Endothelial cell (in vitro differentiated cells): ENCODE data around the gene FGF11. TPM values are rescaled to one million over a fixed set of nuclear protein-coding genes. Genes with fewer than 3 reads are reported as not detected.

Experiments used
- DNase-seq: peaks from one replicate; pipeline ENCODE4 v3.0.0; 2021; ENCODE audit warnings: low spot score
- H3K27ac Mint-ChIP-seq: one replicate; pipeline ENCODE4 v1.8.0; 2021; ENCODE audit warnings: mixed read lengths, inconsistent platforms; ENCODE audit not compliant: unreplicated experiment
- H3K27me3 Mint-ChIP-seq: one replicate; pipeline ENCODE4 v1.8.0; 2021; ENCODE audit warnings: mild to moderate bottlenecking, moderate library complexity, mixed read lengths, inconsistent platforms; ENCODE audit not compliant: unreplicated experiment
- H3K36me3 Mint-ChIP-seq: one replicate; pipeline ENCODE4 v1.8.0; 2021; ENCODE audit warnings: mild to moderate bottlenecking, low read depth, mixed read lengths, inconsistent platforms; ENCODE audit not compliant: unreplicated experiment
- H3K4me1 Mint-ChIP-seq: one replicate; pipeline ENCODE4 v1.8.0; 2021; ENCODE audit warnings: mild to moderate bottlenecking, mixed read lengths, inconsistent platforms; ENCODE audit not compliant: unreplicated experiment
- H3K4me3 Mint-ChIP-seq: one replicate; pipeline ENCODE4 v1.8.0; 2021; ENCODE audit warnings: mild to moderate bottlenecking, mixed read lengths, inconsistent platforms; ENCODE audit not compliant: unreplicated experiment
- H3K9me3 Mint-ChIP-seq: one replicate; pipeline ENCODE4 v1.8.0; 2021; ENCODE audit warnings: mixed read lengths, inconsistent platforms; ENCODE audit not compliant: unreplicated experiment
- CTCF ChIP-seq: fragments of 200-600 bp; sonication (generic); IDR thresholded peaks from one replicate; pipeline ENCODE4 v1.5.0; 2021; ENCODE audit warnings: antibody characterized with exemption; ENCODE audit not compliant: unreplicated experiment
- long read RNA-seq: library from polyadenylated mRNA; unstranded; transcript quantifications from one replicate; pipeline ENCODE4 v2.0.0, GENCODE V29; 2020; ENCODE audit not compliant: unreplicated experiment
- total RNA-seq: library from RNA; stranded (reverse); fragmentation: NEBNext Ultra II Directional; extraction: Animal tissue kit (Norgen Biotek cat#: 25700); gene quantifications from one replicate; pipeline ENCODE4 v1.2.1, GENCODE V29; 2021; ENCODE audit not compliant: unreplicated experiment

FGF11 gene
- 19.7 TPM for total RNA-seq
- long read RNA-seq, partial matches to known transcripts, result 6 of 7 reads
- long read RNA-seq, other reads (novel, unspliced or antisense), result 0 of 7 reads

- peak within 1 kb of the TSS; percentile 92 for H3K4me3 Mint-ChIP-seq
- peak; percentile 31 for DNase-seq
- peaks cover 28% of the 10 kb centered on the region for H3K27me3 Mint-ChIP-seq
- no peaks in the 10 kb centered on the region for H3K36me3 Mint-ChIP-seq
- H3K9me3 Mint-ChIP-seq, result no peaks in the 10 kb centered on the region
- H3K27ac Mint-ChIP-seq, result peak within 1 kb of the TSS; percentile 72
- H3K4me1 Mint-ChIP-seq, result peaks cover 40% of the 10 kb centered on the region
- TF ChIP-seq CTCF, result no peak
Observed at GRCh38 chr17:7439462-7440112, at the start of gene FGF11. Gene FGF11, plus strand, starts transcription at chr17:7439512. Its CDS starts 109 bp downstream, at chr17:7439621.

- Mint-ChIP-seq H3K9me3 (no peaks in the 10 kb centered on the region), H3K27me3 (peaks cover 18% of the 10 kb centered on the region), H3K27ac (no peak overlapping the region), H3K36me3 (peaks cover 16% of the 10 kb centered on the region), H3K4me3 (peak overlapping the region; percentile 81), H3K4me1 (peaks cover 39% of the 10 kb centered on the region)
- TF ChIP-seq CTCF, result no peak
- DNase-seq, result no peak
Observed at GRCh38 chr17:7389924-7390910, 49.1 kb upstream of the FGF11 start.

- TF ChIP-seq CTCF, result no peak
- Mint-ChIP-seq H3K27ac (peak overlapping the region; percentile 81), H3K4me3 (peak overlapping the region; percentile 69), H3K36me3 (peaks cover 13% of the 10 kb centered on the region), H3K9me3 (no peaks in the 10 kb centered on the region), H3K4me1 (peaks cover 40% of the 10 kb centered on the region), H3K27me3 (peaks cover 14% of the 10 kb centered on the region)
- no peak for DNase-seq
Observed at GRCh38 chr17:7391307-7391706, 48.0 kb upstream of the FGF11 start.

GRCh38 chr17:7392696-7393612, 46.4 kb upstream of the FGF11 start:
- H3K9me3 Mint-ChIP-seq, result no peaks in the 10 kb centered on the region
- H3K27me3 Mint-ChIP-seq, result peaks cover 15% of the 10 kb centered on the region
- no peak overlapping the region for H3K27ac Mint-ChIP-seq
- TF ChIP-seq CTCF, result no peak
- H3K36me3 Mint-ChIP-seq, result peaks cover 13% of the 10 kb centered on the region
- peak overlapping the region; percentile 85 for H3K4me3 Mint-ChIP-seq
- DNase-seq, result no peak
- H3K4me1 Mint-ChIP-seq, result peaks cover 40% of the 10 kb centered on the region
